Astrocyte (in vitro differentiated cells and primary cell): ENCODE results near the gene FXYD4. TPM values are rescaled to one million over a fixed set of nuclear protein-coding genes. Genes with fewer than 3 reads are reported as not detected.

ENCODE experiments used
- DNase-seq: peaks from one replicate; pipeline ENCODE4 v3.0.0-alpha.2; 2010; ENCODE audit warnings: low read depth
- FAIRE-seq: peaks from 2 replicates; lab custom pipeline; 2011; peaks lifted over from hg19 to GRCh38; lab: Jason Lieb, UNC
- H2AFZ ChIP-seq: 2 replicates; pipeline ENCODE4 v1.6.0; 2012; ENCODE audit warnings: low read depth, low read length, inconsistent platforms
- H3K27ac ChIP-seq: 2 replicates; pipeline ENCODE4 v1.5.1; 2011; ENCODE audit warnings: low read depth, low read length, inconsistent platforms
- H3K27me3 ChIP-seq: 2 replicates; pipeline ENCODE4 v1.6.0; 2011; ENCODE audit warnings: low read length, inconsistent platforms; ENCODE audit not compliant: insufficient read depth
- H3K36me3 ChIP-seq: 2 replicates; pipeline ENCODE4 v1.5.1; 2011; ENCODE audit warnings: low read length, inconsistent platforms; ENCODE audit not compliant: insufficient read depth
- H3K4me1 ChIP-seq: 2 replicates; pipeline ENCODE4 v1.5.1; 2011; ENCODE audit warnings: low read length, inconsistent platforms; ENCODE audit not compliant: insufficient read depth
- H3K4me2 ChIP-seq: 2 replicates; pipeline ENCODE4 v1.6.0; 2012; ENCODE audit warnings: low read length, inconsistent platforms
- H3K4me3 ChIP-seq: 2 replicates; pipeline ENCODE4 v1.5.1; 2011; ENCODE audit warnings: low read depth, mild to moderate bottlenecking, low read length, inconsistent platforms; ENCODE audit not compliant: insufficient read depth
- H3K79me2 ChIP-seq: 2 replicates; pipeline ENCODE4 v1.6.0; 2012; ENCODE audit warnings: mild to moderate bottlenecking, low read length, inconsistent platforms; ENCODE audit not compliant: insufficient read depth
- H3K9ac ChIP-seq: 2 replicates; pipeline ENCODE4 v1.6.0; 2012; ENCODE audit warnings: mild to moderate bottlenecking, low read length, inconsistent platforms
- H3K9me3 ChIP-seq: 2 replicates; pipeline ENCODE4 v1.5.1; 2012; ENCODE audit warnings: low read depth, mild to moderate bottlenecking, low read length, inconsistent platforms; ENCODE audit not compliant: insufficient read depth
- H4K20me1 ChIP-seq: 2 replicates; pipeline ENCODE4 v1.6.0; 2012; ENCODE audit warnings: low read length, inconsistent platforms; ENCODE audit not compliant: insufficient read depth
- H3K27ac Mint-ChIP-seq: one replicate; pipeline ENCODE4 v1.8.0; 2021; ENCODE audit warnings: mild to moderate bottlenecking, mixed read lengths; ENCODE audit not compliant: unreplicated experiment
- H3K27me3 Mint-ChIP-seq: one replicate; pipeline ENCODE4 v1.8.0; 2021; ENCODE audit warnings: low read depth, mixed read lengths; ENCODE audit not compliant: unreplicated experiment
- H3K36me3 Mint-ChIP-seq: one replicate; pipeline ENCODE4 v1.8.0; 2021; ENCODE audit warnings: low read depth, mixed read lengths; ENCODE audit not compliant: unreplicated experiment
- H3K4me1 Mint-ChIP-seq: one replicate; pipeline ENCODE4 v1.8.0; 2021; ENCODE audit warnings: low read depth, mixed read lengths; ENCODE audit not compliant: unreplicated experiment
- H3K4me3 Mint-ChIP-seq: one replicate; pipeline ENCODE4 v1.8.0; 2021; ENCODE audit warnings: mild to moderate bottlenecking, moderate library complexity, mixed read lengths; ENCODE audit not compliant: unreplicated experiment
- H3K9me3 Mint-ChIP-seq: one replicate; pipeline ENCODE4 v1.8.0; 2021; ENCODE audit warnings: mild to moderate bottlenecking, mixed read lengths; ENCODE audit not compliant: unreplicated experiment
- CTCF ChIP-seq: IDR thresholded peaks from 2 replicates; pipeline ENCODE4 v1.5.1; 2011; ENCODE audit warnings: low read depth, mild to moderate bottlenecking, inconsistent platforms, low read length, moderate library complexity; ENCODE audit not compliant: insufficient read depth
- EZH2 ChIP-seq: IDR thresholded peaks from 2 replicates; pipeline ENCODE4 v1.6.1; 2012; ENCODE audit warnings: mild to moderate bottlenecking, low read length, inconsistent platforms; ENCODE audit not compliant: insufficient read depth
- total RNA-seq: library from RNA; stranded (reverse); gene quantifications from 2 replicates; pipeline ENCODE4 v1.2.1, GENCODE V29; 2021

FXYD4 gene
- total RNA-seq, 1 donor from 2014 or later, result not detected

DNA sequence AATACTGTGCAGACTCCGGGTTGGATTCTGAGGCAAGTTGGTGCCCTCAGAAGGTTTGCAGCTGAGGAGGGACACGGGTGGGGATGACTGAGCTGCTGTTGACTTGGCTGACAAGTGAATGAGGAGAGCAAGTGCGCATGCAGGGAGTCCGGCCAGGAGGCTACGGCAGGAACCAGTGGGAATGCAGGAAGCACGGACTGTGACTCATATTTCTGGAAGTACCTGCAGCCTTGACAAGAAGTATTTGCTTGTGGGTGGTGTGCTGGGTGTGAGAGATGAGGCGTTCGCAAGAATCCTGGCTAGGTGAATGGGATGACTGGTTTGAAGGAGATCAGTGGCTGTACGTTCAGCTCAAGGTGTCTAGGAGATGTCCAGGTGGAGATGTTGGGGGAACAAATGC, 30.8 kb upstream of the FXYD4 start:
- Mint-ChIP-seq H3K4me3 (no peak overlapping the region), H3K4me1 (peaks cover 11% of the 10 kb centered on the region), H3K36me3 (no peaks in the 10 kb centered on the region), H3K27ac (no peak overlapping the region), H3K27me3 (peaks cover 15% of the 10 kb centered on the region), H3K9me3 (no peaks in the 10 kb centered on the region)
- Histone ChIP-seq H3K4me1 (no peaks in the 10 kb centered on the region), H2AFZ (no peak overlapping the region), H3K4me2 (no peak overlapping the region), H3K79me2 (no peaks in the 10 kb centered on the region), H3K4me3 (no peak overlapping the region), H3K9me3 (no peaks in the 10 kb centered on the region), H3K27me3 (peaks cover 4% of the 10 kb centered on the region), H3K27ac (no peak overlapping the region), H3K36me3 (no peaks in the 10 kb centered on the region), H4K20me1 (no peaks in the 10 kb centered on the region), H3K9ac (no peak overlapping the region)
- FAIRE-seq (no peak), DNase-seq (peak; percentile 59)
- no peak for TF ChIP-seq CTCF

- Mint-ChIP-seq H3K9me3 (no peaks in the 10 kb centered on the region), H3K4me1 (peaks cover 11% of the 10 kb centered on the region), H3K27me3 (peaks cover 15% of the 10 kb centered on the region), H3K4me3 (no peak overlapping the region), H3K36me3 (no peaks in the 10 kb centered on the region), H3K27ac (no peak overlapping the region)
- no peak overlapping the region for H3K4me2 ChIP-seq
- H3K4me1 ChIP-seq, result no peaks in the 10 kb centered on the region
- H3K9ac ChIP-seq, result no peak overlapping the region
- no peak overlapping the region for H3K27ac ChIP-seq
- FAIRE-seq (no peak), DNase-seq (no peak)
- H3K4me3 ChIP-seq, result no peak overlapping the region
- TF ChIP-seq CTCF (no peak), EZH2 (no peak)
- no peaks in the 10 kb centered on the region for H3K9me3 ChIP-seq
- no peaks in the 10 kb centered on the region for H3K36me3 ChIP-seq
- H4K20me1 ChIP-seq, result no peaks in the 10 kb centered on the region
- H3K27me3 ChIP-seq, result peaks cover 4% of the 10 kb centered on the region
- H3K79me2 ChIP-seq, result no peaks in the 10 kb centered on the region
- no peak overlapping the region for H2AFZ ChIP-seq
These were observed 30.0 kb upstream of the FXYD4 start for GRCh38 chr10:43341450-43341849.

- no peak overlapping the region for H3K27ac Mint-ChIP-seq
- Histone ChIP-seq H3K36me3 (no peaks in the 10 kb centered on the region), H2AFZ (no peak overlapping the region), H3K4me3 (no peak overlapping the region), H3K4me1 (no peaks in the 10 kb centered on the region), H3K4me2 (no peak overlapping the region), H4K20me1 (no peaks in the 10 kb centered on the region), H3K79me2 (no peaks in the 10 kb centered on the region), H3K27ac (no peak overlapping the region), H3K9me3 (no peaks in the 10 kb centered on the region), H3K9ac (no peak overlapping the region), H3K27me3 (peaks cover 4% of the 10 kb centered on the region)
- no peaks in the 10 kb centered on the region for H3K36me3 Mint-ChIP-seq
- peaks cover 8% of the 10 kb centered on the region for H3K4me1 Mint-ChIP-seq
- H3K4me3 Mint-ChIP-seq, result no peak overlapping the region
- peaks cover 15% of the 10 kb centered on the region for H3K27me3 Mint-ChIP-seq
- no peak for TF ChIP-seq CTCF
- TF ChIP-seq EZH2, result no peak
- no peaks in the 10 kb centered on the region for H3K9me3 Mint-ChIP-seq
- no peak for FAIRE-seq
- DNase-seq, result no peak
These were observed 28.9 kb upstream of the FXYD4 start for GRCh38 chr10:43342279-43343125.
